Measurements from ENCODE around the gene KIRREL3. TPM values are rescaled to one million over a fixed set of nuclear protein-coding genes. Genes with fewer than 3 reads are reported as not detected.

Gene KIRREL3
- total RNA-seq, 4 donors from 2014 or later: 0.19 TPM; not detected in 3

DNA sequence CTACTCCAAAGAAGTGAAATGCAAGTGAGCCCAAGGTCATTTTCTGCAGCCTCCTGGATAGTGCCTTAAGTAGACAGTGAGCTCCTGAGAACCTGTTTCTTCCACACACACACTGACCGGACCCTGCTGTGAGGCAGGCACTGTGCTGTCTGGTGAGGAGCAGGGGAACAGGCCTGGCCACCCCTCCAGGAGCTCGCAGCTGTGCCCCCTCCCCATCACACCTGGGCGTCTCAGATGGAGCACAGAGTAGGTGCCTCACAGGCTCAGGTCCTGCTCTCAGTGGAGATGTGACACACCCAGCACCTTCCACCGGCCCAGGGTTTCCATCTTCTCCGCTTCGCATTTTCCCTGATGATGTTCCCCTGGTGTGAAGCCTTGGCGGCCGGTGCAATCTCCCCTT lies 470.2 kb downstream of the KIRREL3 start:
- no peak for DNase-seq
- H3K27ac ChIP-seq: no peak overlapping the region
- intact Hi-C loops (cut with DNase I): no loop called here
- no peaks in the 10 kb centered on the region for H3K4me1 ChIP-seq
- peaks cover 0 to 61% (median 0%) of the 10 kb centered on the region in 4 donors for H3K27me3 ChIP-seq
- no peaks in the 10 kb centered on the region for H3K36me3 ChIP-seq
- no peak overlapping the region for H3K4me3 ChIP-seq
- TF ChIP-seq, protein P1, sequence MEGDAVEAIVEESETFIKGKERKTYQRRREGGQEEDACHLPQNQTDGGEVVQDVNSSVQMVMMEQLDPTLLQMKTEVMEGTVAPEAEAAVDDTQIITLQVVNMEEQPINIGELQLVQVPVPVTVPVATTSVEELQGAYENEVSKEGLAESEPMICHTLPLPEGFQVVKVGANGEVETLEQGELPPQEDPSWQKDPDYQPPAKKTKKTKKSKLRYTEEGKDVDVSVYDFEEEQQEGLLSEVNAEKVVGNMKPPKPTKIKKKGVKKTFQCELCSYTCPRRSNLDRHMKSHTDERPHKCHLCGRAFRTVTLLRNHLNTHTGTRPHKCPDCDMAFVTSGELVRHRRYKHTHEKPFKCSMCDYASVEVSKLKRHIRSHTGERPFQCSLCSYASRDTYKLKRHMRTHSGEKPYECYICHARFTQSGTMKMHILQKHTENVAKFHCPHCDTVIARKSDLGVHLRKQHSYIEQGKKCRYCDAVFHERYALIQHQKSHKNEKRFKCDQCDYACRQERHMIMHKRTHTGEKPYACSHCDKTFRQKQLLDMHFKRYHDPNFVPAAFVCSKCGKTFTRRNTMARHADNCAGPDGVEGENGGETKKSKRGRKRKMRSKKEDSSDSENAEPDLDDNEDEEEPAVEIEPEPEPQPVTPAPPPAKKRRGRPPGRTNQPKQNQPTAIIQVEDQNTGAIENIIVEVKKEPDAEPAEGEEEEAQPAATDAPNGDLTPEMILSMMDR (IDR thresholded peaks at IDR 0.05): no peak
- TF ChIP-seq POLR2A (IDR thresholded peaks at IDR 0.05): no peak
- H3K9me3 ChIP-seq: no peaks in the 10 kb centered on the region
- WGBS, 2 donors: 74 to 80% methylated on average over 8 of the region's 8 CpGs

DNA sequence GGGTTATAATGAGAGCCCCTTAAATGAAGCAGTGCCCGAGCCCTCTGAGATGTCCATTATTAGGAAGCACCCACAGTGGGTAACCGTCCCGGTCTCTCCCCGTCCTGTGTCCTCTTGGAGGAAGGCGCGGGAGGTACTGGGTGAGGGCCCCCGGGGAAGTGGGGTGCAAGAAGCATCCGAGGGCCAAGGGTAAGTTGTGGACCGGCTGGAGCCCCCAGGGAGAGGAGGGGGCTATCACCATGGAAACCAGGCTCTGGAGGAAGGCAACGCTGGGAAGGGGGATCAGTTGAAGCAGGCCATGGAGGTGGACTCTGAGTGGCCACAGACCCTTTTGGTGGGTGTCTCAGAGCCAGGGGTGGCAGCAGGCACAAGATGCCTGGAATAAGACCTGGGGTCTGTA lies 471.5 kb downstream of the KIRREL3 start:
- Histone ChIP-seq H3K9me3 (no peaks in the 10 kb centered on the region), H3K36me3 (no peaks in the 10 kb centered on the region), H3K27me3 (peaks cover 0 to 61% (median 0%) of the 10 kb centered on the region in 4 donors), H3K4me3 (no peak overlapping the region), H3K4me1 (no peaks in the 10 kb centered on the region), H3K27ac (no peak overlapping the region)
- DNase-seq: no peak
- intact Hi-C loops (cut with DNase I): no loop called here
- 65 to 67% methylated on average over 9 to 10 of the region's 10 CpGs for WGBS, 2 donors
- TF ChIP-seq POLR2A (IDR thresholded peaks at IDR 0.05): no peak
- TF ChIP-seq, protein P1 (IDR thresholded peaks at IDR 0.05): no peak

DNA sequence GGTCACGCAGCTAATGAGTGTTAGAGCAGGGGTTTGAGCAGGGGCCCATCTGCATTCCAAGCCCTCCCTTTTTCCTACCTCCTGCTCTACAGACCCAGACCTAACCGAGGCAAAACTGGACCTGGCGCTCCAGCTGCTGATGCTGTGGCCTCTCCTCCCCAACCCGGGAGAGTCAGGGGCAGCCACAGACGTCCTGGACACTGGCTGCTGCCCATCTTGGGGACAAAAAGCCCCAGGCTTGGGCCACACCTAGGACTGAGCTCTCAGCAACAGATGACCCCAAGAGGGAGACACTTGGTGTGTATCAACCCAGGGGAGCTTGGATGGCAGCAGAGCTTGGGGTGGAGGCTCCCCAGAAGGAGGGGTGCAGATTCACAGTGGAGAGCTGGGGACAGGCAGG lies 472.5 kb downstream of the KIRREL3 start:
- DNase-seq: no peak

DNA sequence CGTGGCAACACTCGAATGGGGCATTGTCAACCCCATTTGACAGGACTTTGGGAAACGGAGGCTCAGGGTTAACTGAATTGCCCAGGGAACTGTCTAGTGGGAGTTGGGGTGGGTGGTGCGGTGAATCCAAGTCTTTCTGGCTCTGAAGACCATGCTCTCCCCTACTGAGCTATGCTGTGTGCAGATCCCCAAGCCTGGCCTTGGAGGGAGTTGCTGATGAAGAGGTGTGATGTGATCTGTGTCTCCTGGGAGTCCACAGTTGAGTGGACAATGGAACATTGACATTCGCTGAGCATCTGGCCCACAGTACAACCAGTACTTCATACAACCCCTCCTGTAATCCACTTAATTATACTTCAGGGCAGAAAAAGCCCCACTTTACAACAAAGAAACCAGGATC lies 472.9 kb downstream of the KIRREL3 start:
- Histone ChIP-seq H3K27me3 (peaks cover 0 to 50% (median 0%) of the 10 kb centered on the region in 4 donors), H3K27ac (no peak overlapping the region), H3K4me1 (no peaks in the 10 kb centered on the region), H3K4me3 (no peak overlapping the region), H3K36me3 (no peaks in the 10 kb centered on the region), H3K9me3 (no peaks in the 10 kb centered on the region)
- WGBS, 2 donors: 73 to 78% methylated on average over 4 to 5 of the region's 5 CpGs
- no peak for DNase-seq
- TF ChIP-seq, protein P1 (IDR thresholded peaks at IDR 0.05): no peak
- no peak for TF ChIP-seq POLR2A (IDR thresholded peaks at IDR 0.05)
- intact Hi-C loops (cut with DNase I): no loop called here

More for the DNA sequence above, 472.5 kb downstream of the KIRREL3 start:
- TF ChIP-seq POLR2A (IDR thresholded peaks at IDR 0.05): no peak
- TF ChIP-seq, protein P1 (IDR thresholded peaks at IDR 0.05): no peak
- Histone ChIP-seq H3K9me3 (no peaks in the 10 kb centered on the region), H3K36me3 (no peaks in the 10 kb centered on the region), H3K27me3 (peaks cover 0 to 53% (median 0%) of the 10 kb centered on the region in 4 donors), H3K27ac (no peak overlapping the region), H3K4me3 (no peak overlapping the region), H3K4me1 (no peaks in the 10 kb centered on the region)
- intact Hi-C loops (cut with DNase I): no loop called here
- WGBS, 2 donors: 24% methylated on average over 3 of the region's 5 CpGs; no CpG with 5 or more reads in 1 of the 2 donors

DNA sequence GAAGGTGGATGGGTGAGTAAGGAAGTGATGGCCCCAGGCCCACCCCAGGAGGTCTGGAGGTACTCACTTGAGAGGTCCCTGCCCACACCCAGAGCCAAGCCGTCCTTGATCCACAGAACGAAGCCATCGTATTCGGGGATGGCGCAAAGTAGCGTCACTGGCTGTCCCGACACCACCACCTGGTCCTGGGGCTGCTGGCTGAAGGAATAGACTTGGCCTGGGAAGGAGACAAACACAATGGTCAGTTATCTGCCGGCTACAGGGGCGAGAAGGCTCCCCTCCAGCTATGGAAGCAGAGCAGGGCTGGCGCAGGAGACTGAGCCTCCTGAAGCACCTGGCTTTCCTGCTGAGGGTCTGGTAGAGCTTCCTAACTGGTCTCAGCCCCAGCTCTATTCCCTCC lies 474.1 kb downstream of the KIRREL3 start:
- no peak overlapping the region for H3K27ac ChIP-seq
- H3K9me3 ChIP-seq: no peaks in the 10 kb centered on the region
- TF ChIP-seq POLR2A (IDR thresholded peaks at IDR 0.05): no peak
- TF ChIP-seq, protein P1 (IDR thresholded peaks at IDR 0.05): no peak
- no peak overlapping the region for H3K4me3 ChIP-seq
- DNase-seq: no peak
- 77 to 89% methylated on average over 7 to 9 of the region's 10 CpGs for WGBS, 2 donors
- peaks cover 0 to 40% (median 0%) of the 10 kb centered on the region in 4 donors for H3K27me3 ChIP-seq
- H3K36me3 ChIP-seq: no peaks in the 10 kb centered on the region
- H3K4me1 ChIP-seq: no peaks in the 10 kb centered on the region
- intact Hi-C loops (cut with DNase I): no loop called here

Measured in esophagus squamous epithelium (tissue), 5 donors.